ENCODE results near the gene AGBL5. TPM values are rescaled to one million over a fixed set of nuclear protein-coding genes. Genes with fewer than 3 reads are reported as not detected.

Gene AGBL5
- total and polyA plus RNA-seq, 9 of the 15 experiments (the other 6 are each of a cell fraction or from before 2014, with no cell fraction given) = 3.3 to 52.7 (median 26.2) TPM

GRCh38 chr2:27041752-27042151, 9.7 kb upstream of the AGBL5 start:
- no peak for FAIRE-seq
- TF ChIP-seq KLF6 (CRISPR knock-in tag; IDR thresholded peaks at IDR 0.05; ENCODE audit: borderline replicate concordance) (no peak), ZNF79 (CRISPR knock-in tag; IDR thresholded peaks at IDR 0.05; ENCODE audit: low read depth) (no peak), ZSCAN29 (IDR thresholded peaks at IDR 0.05) (no peak), HBP1 (CRISPR knock-in tag; IDR thresholded peaks at IDR 0.05) (no peak), ZNF584 (CRISPR knock-in tag; IDR thresholded peaks at IDR 0.05; ENCODE audit: low read depth) (no peak), ATF2 (CRISPR knock-in tag; IDR thresholded peaks at IDR 0.05) (no peak), CBFB (CRISPR knock-in tag; IDR thresholded peaks at IDR 0.05) (no peak), SREBF1 (IDR thresholded peaks at IDR 0.05; ENCODE audit: borderline replicate concordance, low read depth, low read length) (no peak), E2F1 (CRISPR knock-in tag; IDR thresholded peaks at IDR 0.05) (no peak), ZNF24 (IDR thresholded peaks at IDR 0.05) (no peak), DNMT1 (IDR thresholded peaks at IDR 0.05) (no peak)
- no peak overlapping the region for H3K4me3 ChIP-seq

More at GRCh38 chr2:27041752-27042151, 9.7 kb upstream of the AGBL5 start:
- POLR2A ChIA-PET = interaction anchor here (1.0 to 7.9 kb wide), 3 partner anchors 8 to 80 kb away, joined by 4 to 54 read pairs (median 4); partner anchors contain the start of genes OST4 and TMEM214
- no peak for DNase-seq (ENCODE audit: extremely low read depth in 1 of 4, low spot score in 3 of 4)
- intact Hi-C loops (cut with micrococcal nuclease) (no loop called here), in situ Hi-C loops (cut with MboI) (no loop called here)
- no TSS peak for BruUV-seq (replicated peaks)
- CTCF ChIA-PET (ENCODE audit: low intra/inter-chr PET ratio) = no interaction called here
- 68% methylated on average over 5 of the region's 5 CpGs for WGBS (ENCODE audit: insufficient coverage, low coverage, missing lambda C conversion rate)
- Histone ChIP-seq H3K9ac (ENCODE audit: insufficient read depth in 1 of 2, low read depth in 2 of 2, low read length in 2 of 2) (no peak overlapping the region), H3K4me1 (replicated peaks in 1 of 2; ENCODE audit: control insufficient read depth in 2 of 2, insufficient read depth in 2 of 2, low read length in 2 of 2) (no peaks in the 10 kb centered on the region), H4K20me1 (replicated peaks; ENCODE audit: control insufficient read depth, insufficient read depth, low read length) (no peaks in the 10 kb centered on the region), H3K9me1 (ENCODE audit: control insufficient read depth, insufficient read depth, low read length) (peaks cover 3% of the 10 kb centered on the region), H3K9me3 (replicated peaks; ENCODE audit: control insufficient read depth, insufficient read depth, low read depth, low read length) (no peaks in the 10 kb centered on the region), H3K27me3 (ENCODE audit: control insufficient read depth in 2 of 2, insufficient read depth in 2 of 2, low read length in 2 of 2) (no peaks in the 10 kb centered on the region), H3K36me3 (ENCODE audit: control insufficient read depth, insufficient read depth, low read length) (peaks cover 69% of the 10 kb centered on the region), H3K4me2 (ENCODE audit: insufficient read depth, low read length) (no peak overlapping the region), H2AFZ (ENCODE audit: low read depth, low read length) (no peak overlapping the region), H3K79me2 (ENCODE audit: control insufficient read depth, insufficient read depth, low read length) (no peaks in the 10 kb centered on the region), H3K27ac (ENCODE audit: extremely low read depth, low read depth, low read length) (no peak overlapping the region)
- ATAC-seq = no peak; the same call in 2 of the 3 replicates
